ENCODE measurements around the gene NME4.

Gene NME4

GRCh38 chr16:426115-426905 is 29.3 kb downstream of the NME4 start:
- peak overlapping the region; percentile 98 for H2AK5ac ChIP-seq (ENCODE audit: low read depth, low read length)

GRCh38 chr16:426906-427249 is 29.9 kb downstream of the NME4 start:
- peak overlapping the region; percentile 82 for H3K14ac ChIP-seq (ENCODE audit: low read length)
- H4K8ac ChIP-seq (ENCODE audit: low read depth, low read length) = no peak overlapping the region
- no peak overlapping the region for H4K91ac ChIP-seq (ENCODE audit: low read depth, low read length, poor library complexity)
- peaks cover 7 to 14% of the 10 kb centered on the region in 2 donors for H3K4me1 ChIP-seq (ENCODE audit: control insufficient read depth in 2 of 2, insufficient read depth in 1 of 2, low read depth in 1 of 2, low read length in 2 of 2)
- peak overlapping the region; percentile 96 for H3K4me2 ChIP-seq (ENCODE audit: insufficient read depth, low read length, poor library complexity, severe bottlenecking)
- H3K27me3 ChIP-seq (ENCODE audit: control insufficient read depth in 3 of 3, insufficient read depth in 3 of 3, low read depth in 1 of 3, low read length in 3 of 3) = peaks cover 11 to 18% (median 12%) of the 10 kb centered on the region in 3 experiments
- H2BK15ac ChIP-seq (ENCODE audit: low read length) = no peak overlapping the region
- peak overlapping the region; percentile 98 for H2AK5ac ChIP-seq (ENCODE audit: low read depth, low read length)
- peak overlapping the region; percentile 96 for H3K9ac ChIP-seq (ENCODE audit: low read depth, low read length, poor library complexity)
- no peak overlapping the region for H2AFZ ChIP-seq (ENCODE audit: low read length)
- no peak overlapping the region for H2BK12ac ChIP-seq (ENCODE audit: low read length)
- peak overlapping the region; percentile 100 for H3K23ac ChIP-seq (ENCODE audit: low read depth, low read length, poor library complexity)
- H3K4ac ChIP-seq (ENCODE audit: low read length) = peak overlapping the region; percentile 76
- no CpG with 5 or more reads among the region's 13 CpGs for WGBS, 2 donors (ENCODE audit: extremely low coverage in 2 of 2, insufficient read length in 2 of 2, insufficient replicate concordance in 1 of 2)
- H3K79me1 ChIP-seq (ENCODE audit: low read depth, low read length) = peaks cover 18% of the 10 kb centered on the region
- no peak overlapping the region for H3K27ac ChIP-seq (replicated peaks; ENCODE audit: low read length)
- no peaks in the 10 kb centered on the region for H3K9me3 ChIP-seq (replicated peaks in 1 of 2; ENCODE audit: control insufficient read depth in 2 of 2, insufficient read depth in 1 of 2, low read depth in 1 of 2, low read length in 2 of 2)
- H2BK5ac ChIP-seq (ENCODE audit: low read length) = peak overlapping the region; percentile 66
- peak overlapping the region; percentile 95 for H3K18ac ChIP-seq (ENCODE audit: low read length)
- H3K4me3 ChIP-seq (ENCODE audit: low read length in 2 of 2) = peak overlapping the region; percentile 87 to 99
- no peak overlapping the region for H2BK120ac ChIP-seq (ENCODE audit: low read depth, low read length)
- peaks cover 4 to 41% of the 10 kb centered on the region in 2 donors for H3K36me3 ChIP-seq (replicated peaks in 1 of 2; ENCODE audit: control insufficient read depth in 2 of 2, insufficient read depth in 2 of 2, low read length in 2 of 2)
- no peak for DNase-seq (ENCODE audit: low spot score)

More at GRCh38 chr16:426115-426905, 29.3 kb downstream of the NME4 start:
- Histone ChIP-seq H3K4ac (ENCODE audit: low read length) (peak overlapping the region; percentile 76), H3K4me3 (ENCODE audit: low read length in 2 of 2) (peak overlapping the region; percentile 87 to 99), H3K27ac (replicated peaks; ENCODE audit: low read length) (no peak overlapping the region), H3K27me3 (ENCODE audit: control insufficient read depth in 3 of 3, insufficient read depth in 3 of 3, low read depth in 1 of 3, low read length in 3 of 3) (peaks cover 11 to 18% (median 12%) of the 10 kb centered on the region in 3 experiments), H3K23ac (ENCODE audit: low read depth, low read length, poor library complexity) (peak overlapping the region; percentile 100), H4K8ac (ENCODE audit: low read depth, low read length) (peak overlapping the region; percentile 65), H3K14ac (ENCODE audit: low read length) (peak overlapping the region; percentile 82), H3K36me3 (replicated peaks in 1 of 2; ENCODE audit: control insufficient read depth in 2 of 2, insufficient read depth in 2 of 2, low read length in 2 of 2) (peaks cover 4 to 39% of the 10 kb centered on the region in 2 donors), H2BK15ac (ENCODE audit: low read length) (no peak overlapping the region), H2BK120ac (ENCODE audit: low read depth, low read length) (no peak overlapping the region), H3K9me3 (replicated peaks in 1 of 2; ENCODE audit: control insufficient read depth in 2 of 2, insufficient read depth in 1 of 2, low read depth in 1 of 2, low read length in 2 of 2) (no peaks in the 10 kb centered on the region), H3K9ac (ENCODE audit: low read depth, low read length, poor library complexity) (peak overlapping the region; percentile 96), H3K4me1 (ENCODE audit: control insufficient read depth in 2 of 2, insufficient read depth in 1 of 2, low read depth in 1 of 2, low read length in 2 of 2) (peaks cover 7 to 14% of the 10 kb centered on the region in 2 donors), H2AFZ (ENCODE audit: low read length) (peak overlapping the region; percentile 56), H2BK5ac (ENCODE audit: low read length) (peak overlapping the region; percentile 66), H4K91ac (ENCODE audit: low read depth, low read length, poor library complexity) (no peak overlapping the region), H2BK12ac (ENCODE audit: low read length) (no peak overlapping the region), H3K4me2 (ENCODE audit: insufficient read depth, low read length, poor library complexity, severe bottlenecking) (peak overlapping the region; percentile 96), H3K18ac (ENCODE audit: low read length) (peak overlapping the region; percentile 95), H3K79me1 (ENCODE audit: low read depth, low read length) (peaks cover 18% of the 10 kb centered on the region)
- no CpG with 5 or more reads among the region's 97 CpGs for WGBS, 2 donors (ENCODE audit: extremely low coverage in 2 of 2, insufficient read length in 2 of 2, insufficient replicate concordance in 1 of 2)
- DNase-seq (ENCODE audit: low spot score) = no peak

DNA sequence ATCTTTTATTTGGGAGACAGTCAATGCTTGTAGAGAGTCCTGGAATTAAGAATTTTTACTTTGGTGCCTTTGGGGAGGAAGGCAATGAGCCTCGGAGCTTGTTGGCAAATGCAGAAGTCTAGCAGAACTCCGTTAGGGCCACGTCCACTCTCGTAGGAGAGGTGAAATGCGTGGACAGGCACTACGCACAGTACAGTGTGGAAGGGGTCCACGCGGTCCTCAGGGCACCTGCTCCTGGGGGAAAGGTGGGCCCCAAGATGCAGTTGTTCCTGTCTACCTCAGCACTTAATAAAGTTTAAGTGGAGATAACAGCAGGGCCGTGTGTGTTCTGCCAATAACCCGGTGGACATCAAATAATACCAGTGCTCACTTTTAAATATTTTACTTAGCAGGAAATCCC is 30.3 kb downstream of the NME4 start:
- DNase-seq (ENCODE audit: low spot score) = no peak
- Histone ChIP-seq H2AFZ (ENCODE audit: low read length) (no peak overlapping the region), H2BK12ac (ENCODE audit: low read length) (no peak overlapping the region)

DNA sequence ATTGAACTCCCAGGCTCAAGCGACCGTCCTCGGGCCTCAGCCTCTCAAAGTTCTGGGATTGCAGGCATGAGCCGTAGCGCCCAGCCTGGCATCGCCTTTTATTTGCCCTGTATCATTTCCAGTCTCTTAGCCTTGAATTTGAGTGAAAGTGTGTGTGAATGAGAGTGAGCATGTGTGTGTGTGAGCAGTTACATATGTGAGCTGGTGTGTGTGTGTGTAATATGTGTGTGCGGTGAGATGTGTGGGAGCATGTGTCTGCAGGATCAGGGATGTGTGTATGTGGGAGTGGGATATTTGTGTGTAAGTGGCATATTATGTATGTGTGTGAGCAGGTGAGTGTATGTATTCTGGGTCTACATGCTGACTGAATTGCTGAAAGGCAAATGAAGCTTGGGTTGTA is 33.9 kb downstream of the NME4 start:
- Histone ChIP-seq H3K18ac (ENCODE audit: low read length) (no peak overlapping the region), H2BK5ac (ENCODE audit: low read length) (no peak overlapping the region), H2BK15ac (ENCODE audit: low read length) (no peak overlapping the region), H3K27me3 (ENCODE audit: control insufficient read depth in 3 of 3, insufficient read depth in 3 of 3, low read depth in 1 of 3, low read length in 3 of 3) (no peaks in the 10 kb centered on the region), H3K36me3 (replicated peaks in 1 of 2; ENCODE audit: control insufficient read depth in 2 of 2, insufficient read depth in 2 of 2, low read length in 2 of 2) (peaks cover 4 to 71% of the 10 kb centered on the region in 2 donors), H2AFZ (ENCODE audit: low read length) (no peak overlapping the region), H3K9ac (ENCODE audit: low read depth, low read length, poor library complexity) (no peak overlapping the region), H4K8ac (ENCODE audit: low read depth, low read length) (no peak overlapping the region), H3K14ac (ENCODE audit: low read length) (no peak overlapping the region), H3K79me1 (ENCODE audit: low read depth, low read length) (peaks cover 20% of the 10 kb centered on the region), H2BK120ac (ENCODE audit: low read depth, low read length) (no peak overlapping the region), H3K27ac (replicated peaks; ENCODE audit: low read length) (no peak overlapping the region), H3K4me1 (ENCODE audit: control insufficient read depth in 2 of 2, insufficient read depth in 1 of 2, low read depth in 1 of 2, low read length in 2 of 2) (peaks cover 6 to 10% of the 10 kb centered on the region in 2 donors), H2BK12ac (ENCODE audit: low read length) (no peak overlapping the region), H4K91ac (ENCODE audit: low read depth, low read length, poor library complexity) (no peak overlapping the region), H3K9me3 (replicated peaks in 1 of 2; ENCODE audit: control insufficient read depth in 2 of 2, insufficient read depth in 1 of 2, low read depth in 1 of 2, low read length in 2 of 2) (no peaks in the 10 kb centered on the region), H3K23ac (ENCODE audit: low read depth, low read length, poor library complexity) (no peak overlapping the region), H3K4me2 (ENCODE audit: insufficient read depth, low read length, poor library complexity, severe bottlenecking) (no peak overlapping the region), H3K4me3 (ENCODE audit: low read length in 2 of 2) (no peak overlapping the region), H3K4ac (ENCODE audit: low read length) (no peak overlapping the region), H2AK5ac (ENCODE audit: low read depth, low read length) (no peak overlapping the region)
- DNase-seq (ENCODE audit: low spot score) = no peak
- WGBS, 2 donors (ENCODE audit: extremely low coverage in 2 of 2, insufficient read length in 2 of 2, insufficient replicate concordance in 1 of 2) = 100% methylated on average over 1 of the region's 7 CpGs; no CpG with 5 or more reads in 1 of the 2 donors

More for the DNA sequence above, 30.3 kb downstream of the NME4 start:
- peaks cover 4 to 45% of the 10 kb centered on the region in 2 donors for H3K36me3 ChIP-seq (replicated peaks in 1 of 2; ENCODE audit: control insufficient read depth in 2 of 2, insufficient read depth in 2 of 2, low read length in 2 of 2)
- no peak overlapping the region for H3K27ac ChIP-seq (replicated peaks; ENCODE audit: low read length)
- H3K9ac ChIP-seq (ENCODE audit: low read depth, low read length, poor library complexity) = no peak overlapping the region
- H2BK15ac ChIP-seq (ENCODE audit: low read length) = no peak overlapping the region
- H3K79me1 ChIP-seq (ENCODE audit: low read depth, low read length) = peaks cover 18% of the 10 kb centered on the region
- no CpG with 5 or more reads among the region's 10 CpGs for WGBS, 2 donors (ENCODE audit: extremely low coverage in 2 of 2, insufficient read length in 2 of 2, insufficient replicate concordance in 1 of 2)
- H2BK120ac ChIP-seq (ENCODE audit: low read depth, low read length) = no peak overlapping the region
- peak overlapping the region; percentile 87 to 99 for H3K4me3 ChIP-seq (ENCODE audit: low read length in 2 of 2)
- peaks cover 11 to 18% (median 12%) of the 10 kb centered on the region in 3 experiments for H3K27me3 ChIP-seq (ENCODE audit: control insufficient read depth in 3 of 3, insufficient read depth in 3 of 3, low read depth in 1 of 3, low read length in 3 of 3)
- no peak overlapping the region for H3K23ac ChIP-seq (ENCODE audit: low read depth, low read length, poor library complexity)
- peak overlapping the region; percentile 96 for H3K4me2 ChIP-seq (ENCODE audit: insufficient read depth, low read length, poor library complexity, severe bottlenecking)
- H3K9me3 ChIP-seq (replicated peaks in 1 of 2; ENCODE audit: control insufficient read depth in 2 of 2, insufficient read depth in 1 of 2, low read depth in 1 of 2, low read length in 2 of 2) = no peaks in the 10 kb centered on the region
- H3K4me1 ChIP-seq (ENCODE audit: control insufficient read depth in 2 of 2, insufficient read depth in 1 of 2, low read depth in 1 of 2, low read length in 2 of 2) = peaks cover 7 to 14% of the 10 kb centered on the region in 2 donors
- H3K4ac ChIP-seq (ENCODE audit: low read length) = no peak overlapping the region
- H3K14ac ChIP-seq (ENCODE audit: low read length) = no peak overlapping the region
- H2AK5ac ChIP-seq (ENCODE audit: low read depth, low read length) = no peak overlapping the region
- H3K18ac ChIP-seq (ENCODE audit: low read length) = no peak overlapping the region
- no peak overlapping the region for H4K8ac ChIP-seq (ENCODE audit: low read depth, low read length)
- H4K91ac ChIP-seq (ENCODE audit: low read depth, low read length, poor library complexity) = no peak overlapping the region
- no peak overlapping the region for H2BK5ac ChIP-seq (ENCODE audit: low read length)

Data from neuronal stem cell (in vitro differentiated cells).